Nephron progenitor cell (in vitro differentiated cells): ENCODE measurements around the gene CCDC192.

Experiments used
- DNase-seq: peaks from one replicate; pipeline ENCODE4 v3.0.0; 2021
- H3K27ac Mint-ChIP-seq: 2 replicates; pipeline ENCODE4 v1.8.0; 2021; ENCODE audit warnings: mild to moderate bottlenecking, moderate library complexity, mixed read lengths
- H3K27me3 Mint-ChIP-seq: 2 replicates; pipeline ENCODE4 v1.8.0; 2021; ENCODE audit warnings: mild to moderate bottlenecking, low read depth, mixed read lengths; ENCODE audit not compliant: poor library complexity
- H3K36me3 Mint-ChIP-seq: 2 replicates; pipeline ENCODE4 v1.8.0; 2021; ENCODE audit warnings: low read depth, mixed read lengths
- H3K4me1 Mint-ChIP-seq: 2 replicates; pipeline ENCODE4 v1.8.0; 2021; ENCODE audit warnings: mixed read lengths
- H3K4me3 Mint-ChIP-seq: 2 replicates; pipeline ENCODE4 v1.8.0; 2021; ENCODE audit warnings: mild to moderate bottlenecking, moderate library complexity, mixed read lengths
- H3K9me3 Mint-ChIP-seq: 2 replicates; pipeline ENCODE4 v1.8.0; 2021; ENCODE audit warnings: mild to moderate bottlenecking, moderate library complexity, mixed read lengths
- TF ChIP-seq, protein P1 (sequence below): fragments of 200-600 bp; sonication (generic); IDR thresholded peaks from 2 replicates; pipeline ENCODE4 v1.5.0; 2021; ENCODE audit warnings: antibody characterized with exemption

The CCDC192 gene

DNA sequence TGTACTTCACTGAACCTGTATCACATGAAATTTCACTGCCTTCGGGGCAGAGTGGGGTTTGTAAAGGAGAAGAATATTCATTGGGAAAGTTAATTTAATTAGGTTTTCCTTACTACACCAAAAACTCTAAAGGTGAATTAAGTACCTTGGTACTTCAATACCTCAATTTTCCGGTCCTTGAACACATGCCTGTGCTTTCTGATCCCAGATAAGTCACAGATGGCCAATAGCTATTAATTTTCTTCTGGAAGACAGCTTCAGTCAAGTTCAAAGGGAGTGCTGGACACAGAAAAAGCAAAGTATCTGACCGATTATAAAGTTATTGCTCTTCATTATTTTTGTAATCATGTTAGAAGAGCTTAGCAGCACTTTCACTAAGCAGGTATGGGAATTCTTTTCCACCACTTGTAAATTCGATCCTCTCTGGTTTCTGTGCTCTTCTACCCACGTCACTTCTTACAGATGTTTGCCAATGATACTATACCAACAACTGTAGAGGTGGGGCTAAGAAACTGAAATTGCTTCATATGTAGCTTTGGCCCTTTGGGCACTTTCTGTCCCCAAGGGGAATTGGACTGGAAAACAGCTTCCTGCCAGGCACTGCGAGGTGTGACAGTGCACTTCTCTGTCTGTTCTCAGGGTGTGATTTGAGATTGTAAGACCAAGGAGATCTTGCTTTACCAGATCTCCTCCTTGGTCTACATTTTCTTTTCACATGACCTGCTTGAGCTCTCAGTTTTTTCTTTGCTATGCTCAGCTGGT is 164.0 kb downstream of the CCDC192 start:
- Mint-ChIP-seq H3K27ac (no peak overlapping the region), H3K9me3 (no peaks in the 10 kb centered on the region), H3K36me3 (no peaks in the 10 kb centered on the region), H3K4me3 (no peak overlapping the region), H3K27me3 (peaks cover 9% of the 10 kb centered on the region), H3K4me1 (peaks cover 7% of the 10 kb centered on the region)
- TF ChIP-seq, protein P1, sequence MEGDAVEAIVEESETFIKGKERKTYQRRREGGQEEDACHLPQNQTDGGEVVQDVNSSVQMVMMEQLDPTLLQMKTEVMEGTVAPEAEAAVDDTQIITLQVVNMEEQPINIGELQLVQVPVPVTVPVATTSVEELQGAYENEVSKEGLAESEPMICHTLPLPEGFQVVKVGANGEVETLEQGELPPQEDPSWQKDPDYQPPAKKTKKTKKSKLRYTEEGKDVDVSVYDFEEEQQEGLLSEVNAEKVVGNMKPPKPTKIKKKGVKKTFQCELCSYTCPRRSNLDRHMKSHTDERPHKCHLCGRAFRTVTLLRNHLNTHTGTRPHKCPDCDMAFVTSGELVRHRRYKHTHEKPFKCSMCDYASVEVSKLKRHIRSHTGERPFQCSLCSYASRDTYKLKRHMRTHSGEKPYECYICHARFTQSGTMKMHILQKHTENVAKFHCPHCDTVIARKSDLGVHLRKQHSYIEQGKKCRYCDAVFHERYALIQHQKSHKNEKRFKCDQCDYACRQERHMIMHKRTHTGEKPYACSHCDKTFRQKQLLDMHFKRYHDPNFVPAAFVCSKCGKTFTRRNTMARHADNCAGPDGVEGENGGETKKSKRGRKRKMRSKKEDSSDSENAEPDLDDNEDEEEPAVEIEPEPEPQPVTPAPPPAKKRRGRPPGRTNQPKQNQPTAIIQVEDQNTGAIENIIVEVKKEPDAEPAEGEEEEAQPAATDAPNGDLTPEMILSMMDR, result no peak
- DNase-seq, result no peak

DNA sequence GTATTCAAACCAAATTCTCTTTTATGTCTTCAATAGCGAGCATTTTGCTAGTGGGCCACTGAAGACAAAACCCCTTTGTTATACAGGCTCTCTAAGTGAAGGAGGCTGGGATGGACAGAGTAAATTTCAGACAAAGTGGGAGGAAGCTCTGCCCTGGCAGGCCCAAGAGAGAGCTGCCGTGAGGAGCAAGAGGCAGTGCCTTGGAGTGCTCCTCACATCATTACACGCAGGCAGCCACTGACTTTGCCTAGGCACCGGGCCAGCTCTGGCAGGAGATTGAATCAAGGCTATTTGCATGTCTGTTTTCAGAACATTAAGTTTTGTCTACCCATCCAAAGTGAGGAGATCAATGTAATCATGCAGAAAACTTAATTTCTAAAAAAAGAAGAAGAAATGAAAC is 167.7 kb downstream of the CCDC192 start:
- no peaks in the 10 kb centered on the region for H3K9me3 Mint-ChIP-seq
- H3K36me3 Mint-ChIP-seq, result no peaks in the 10 kb centered on the region
- TF ChIP-seq, protein P1, result no peak
- H3K4me1 Mint-ChIP-seq, result peaks cover 7% of the 10 kb centered on the region
- no peak overlapping the region for H3K4me3 Mint-ChIP-seq
- H3K27me3 Mint-ChIP-seq, result peaks cover 9% of the 10 kb centered on the region
- no peak for DNase-seq
- no peak overlapping the region for H3K27ac Mint-ChIP-seq

DNA sequence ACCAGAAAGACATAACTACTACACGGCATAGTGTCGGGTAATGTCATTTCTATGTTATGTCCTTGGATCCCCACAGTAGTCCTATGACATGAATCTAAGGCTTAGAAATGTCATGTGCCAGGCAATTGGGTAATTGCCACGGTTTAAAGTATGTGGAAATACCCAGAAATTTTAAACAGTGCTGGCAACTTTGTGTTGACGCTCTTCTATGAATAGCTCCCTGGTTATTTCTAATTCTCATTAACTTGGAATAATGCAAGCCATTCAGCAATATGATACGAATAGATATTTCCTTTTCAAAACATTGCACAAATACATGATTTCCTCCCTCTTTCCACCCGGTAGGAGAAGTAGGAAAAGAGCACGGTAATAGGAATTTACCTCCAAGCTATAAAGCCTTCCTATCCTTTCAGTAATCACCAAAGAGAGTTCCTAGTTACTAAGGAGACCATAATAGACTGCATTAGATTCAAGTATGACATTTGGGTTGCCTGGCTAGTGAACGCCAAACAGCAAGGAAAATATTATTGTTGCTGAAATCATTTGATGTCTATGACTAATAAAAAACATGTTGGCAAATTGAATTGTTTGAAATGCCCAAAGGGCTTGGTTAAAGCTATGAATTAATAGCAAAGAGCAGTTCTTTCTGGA is 168.4 kb downstream of the CCDC192 start:
- Mint-ChIP-seq H3K27me3 (peaks cover 9% of the 10 kb centered on the region), H3K36me3 (no peaks in the 10 kb centered on the region), H3K27ac (no peak overlapping the region), H3K4me1 (peaks cover 7% of the 10 kb centered on the region), H3K9me3 (no peaks in the 10 kb centered on the region), H3K4me3 (no peak overlapping the region)
- DNase-seq, result no peak
- TF ChIP-seq, protein P1, result no peak

DNA sequence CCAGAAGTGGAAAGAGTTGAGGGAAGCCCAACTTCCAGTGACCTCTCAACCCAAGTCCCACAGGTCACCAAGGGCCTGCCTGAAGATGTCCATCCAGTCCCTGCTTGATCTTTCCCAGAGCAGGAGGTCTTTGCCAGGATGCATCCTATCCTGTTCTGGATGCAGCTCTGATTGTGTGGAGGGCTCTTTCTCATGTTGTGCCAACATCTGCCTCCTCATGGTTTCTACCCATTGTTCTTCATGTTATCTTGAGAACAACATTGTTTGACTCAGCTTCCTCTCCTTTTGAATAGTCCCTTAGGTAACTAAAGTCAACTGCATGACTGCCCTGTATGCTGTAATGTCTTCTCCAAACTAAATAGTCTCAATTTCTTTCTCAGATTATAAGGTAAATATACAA is 169.3 kb downstream of the CCDC192 start:
- no peaks in the 10 kb centered on the region for H3K36me3 Mint-ChIP-seq
- H3K9me3 Mint-ChIP-seq, result no peaks in the 10 kb centered on the region
- H3K27ac Mint-ChIP-seq, result no peak overlapping the region
- no peak overlapping the region for H3K4me3 Mint-ChIP-seq
- peaks cover 9% of the 10 kb centered on the region for H3K27me3 Mint-ChIP-seq
- TF ChIP-seq, protein P1, result no peak
- DNase-seq, result no peak
- H3K4me1 Mint-ChIP-seq, result peaks cover under 1% of the 10 kb centered on the region

DNA sequence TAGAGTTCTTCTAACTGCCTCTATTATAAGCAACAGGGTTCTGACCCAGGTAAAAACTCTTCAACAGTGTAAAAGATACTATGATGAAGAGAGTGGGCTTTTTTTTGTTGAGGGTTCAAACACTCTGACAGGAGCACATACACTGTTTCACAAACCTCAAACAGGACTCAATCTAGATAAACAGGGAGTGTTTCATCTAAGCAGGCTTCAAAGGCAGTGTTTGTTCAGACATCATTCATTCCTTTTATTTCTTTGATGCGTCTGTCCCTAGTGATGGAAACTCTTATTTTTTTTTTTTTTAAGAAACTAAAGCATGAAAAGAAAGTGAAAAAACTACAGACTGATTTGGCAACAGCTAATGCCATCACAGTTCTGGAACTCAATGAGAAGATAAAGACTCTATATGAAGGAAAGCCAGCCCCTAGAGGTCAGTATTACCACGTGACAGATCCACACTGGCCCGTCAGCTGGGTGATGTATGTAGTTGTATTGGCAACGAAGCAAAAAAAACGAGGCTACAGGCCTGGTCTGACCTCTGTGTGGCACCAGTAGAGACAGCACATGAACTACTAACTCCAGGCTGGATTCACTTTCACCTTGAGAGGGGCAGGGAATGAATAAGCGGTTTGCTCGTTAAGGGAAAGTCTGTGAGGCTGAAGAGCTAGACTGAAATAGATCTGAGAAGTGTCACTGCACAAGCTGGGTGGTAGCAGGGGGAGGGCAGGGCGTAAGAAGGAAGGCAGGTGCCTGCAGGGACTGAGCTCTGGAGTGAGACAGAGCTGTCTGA is 172.2 kb downstream of the CCDC192 start:
- H3K27me3 Mint-ChIP-seq, result peaks cover 9% of the 10 kb centered on the region
- no peak overlapping the region for H3K27ac Mint-ChIP-seq
- H3K36me3 Mint-ChIP-seq, result no peaks in the 10 kb centered on the region
- H3K4me3 Mint-ChIP-seq, result no peak overlapping the region
- DNase-seq, result peak; percentile 54
- TF ChIP-seq, protein P1, result no peak
- H3K9me3 Mint-ChIP-seq, result peaks cover 3% of the 10 kb centered on the region
- peaks cover 6% of the 10 kb centered on the region for H3K4me1 Mint-ChIP-seq
